ENCODE measurements around the gene CEP43.

Gene CEP43

GRCh38 chr6:167007985-167008384, 8.8 kb downstream of the CEP43 start:
- Histone ChIP-seq H3K36me3 (ENCODE audit: control insufficient read depth in 2 of 2, insufficient read depth in 2 of 2, low read length in 2 of 2) (peaks cover 17 to 30% of the 10 kb centered on the region in 2 donors), H3K9me3 (ENCODE audit: control insufficient read depth in 2 of 2, low read length in 2 of 2) (no peaks in the 10 kb centered on the region), H3K9ac (ENCODE audit: low read depth in 1 of 2, low read length in 2 of 2) (no peak overlapping the region), H3K27me3 (ENCODE audit: control insufficient read depth in 2 of 2, insufficient read depth in 2 of 2, low read length in 2 of 2) (no peaks in the 10 kb centered on the region), H3K4me1 (ENCODE audit: control insufficient read depth in 2 of 2, insufficient read depth in 2 of 2, low read length in 2 of 2) (peaks cover 3 to 4% of the 10 kb centered on the region in 2 donors), H3K27ac (ENCODE audit: low read depth in 2 of 2, low read length in 2 of 2) (no peak overlapping the region), H3K4me3 (ENCODE audit: low read length in 2 of 2) (no peak overlapping the region)

GRCh38 chr6:167013067-167013466, 13.9 kb downstream of the CEP43 start:
- peaks cover 17 to 28% of the 10 kb centered on the region in 2 donors for H3K36me3 ChIP-seq (ENCODE audit: control insufficient read depth in 2 of 2, insufficient read depth in 2 of 2, low read length in 2 of 2)
- H3K27me3 ChIP-seq (ENCODE audit: control insufficient read depth in 2 of 2, insufficient read depth in 2 of 2, low read length in 2 of 2): no peaks in the 10 kb centered on the region
- H3K4me3 ChIP-seq (ENCODE audit: low read length in 2 of 2): no peak overlapping the region
- H3K4me1 ChIP-seq (ENCODE audit: control insufficient read depth in 2 of 2, insufficient read depth in 2 of 2, low read length in 2 of 2): peaks cover 0 to under 1% of the 10 kb centered on the region in 2 donors
- H3K9ac ChIP-seq (ENCODE audit: low read depth in 1 of 2, low read length in 2 of 2): no peak overlapping the region
- no peaks in the 10 kb centered on the region for H3K9me3 ChIP-seq (ENCODE audit: control insufficient read depth in 2 of 2, low read length in 2 of 2)
- H3K27ac ChIP-seq (ENCODE audit: low read depth in 2 of 2, low read length in 2 of 2): no peak overlapping the region

- H3K4me1 ChIP-seq (ENCODE audit: control insufficient read depth in 2 of 2, insufficient read depth in 2 of 2, low read length in 2 of 2): no peaks in the 10 kb centered on the region
- peaks cover 20 to 35% of the 10 kb centered on the region in 2 donors for H3K36me3 ChIP-seq (ENCODE audit: control insufficient read depth in 2 of 2, insufficient read depth in 2 of 2, low read length in 2 of 2)
- no peak overlapping the region for H3K9ac ChIP-seq (ENCODE audit: low read depth in 1 of 2, low read length in 2 of 2)
- no peaks in the 10 kb centered on the region for H3K9me3 ChIP-seq (ENCODE audit: control insufficient read depth in 2 of 2, low read length in 2 of 2)
- H3K27me3 ChIP-seq (ENCODE audit: control insufficient read depth in 2 of 2, insufficient read depth in 2 of 2, low read length in 2 of 2): no peaks in the 10 kb centered on the region
- no peak overlapping the region for H3K27ac ChIP-seq (ENCODE audit: low read depth in 2 of 2, low read length in 2 of 2)
- H3K4me3 ChIP-seq (ENCODE audit: low read length in 2 of 2): no peak overlapping the region
These were observed 14.7 kb downstream of the CEP43 start for GRCh38 chr6:167013946-167014345.

GRCh38 chr6:167015302-167015701, 16.1 kb downstream of the CEP43 start:
- Histone ChIP-seq H3K4me3 (ENCODE audit: low read length in 2 of 2) (no peak overlapping the region), H3K4me1 (ENCODE audit: control insufficient read depth in 2 of 2, insufficient read depth in 2 of 2, low read length in 2 of 2) (no peaks in the 10 kb centered on the region), H3K27me3 (ENCODE audit: control insufficient read depth in 2 of 2, insufficient read depth in 2 of 2, low read length in 2 of 2) (no peaks in the 10 kb centered on the region), H3K9ac (ENCODE audit: low read depth in 1 of 2, low read length in 2 of 2) (no peak overlapping the region), H3K36me3 (ENCODE audit: control insufficient read depth in 2 of 2, insufficient read depth in 2 of 2, low read length in 2 of 2) (peaks cover 23 to 37% of the 10 kb centered on the region in 2 donors), H3K9me3 (ENCODE audit: control insufficient read depth in 2 of 2, low read length in 2 of 2) (no peaks in the 10 kb centered on the region), H3K27ac (ENCODE audit: low read depth in 2 of 2, low read length in 2 of 2) (no peak overlapping the region)

- no peak overlapping the region for H3K27ac ChIP-seq (ENCODE audit: low read depth in 2 of 2, low read length in 2 of 2)
- no peak overlapping the region for H3K4me3 ChIP-seq (ENCODE audit: low read length in 2 of 2)
- no peaks in the 10 kb centered on the region for H3K4me1 ChIP-seq (ENCODE audit: control insufficient read depth in 2 of 2, insufficient read depth in 2 of 2, low read length in 2 of 2)
- H3K36me3 ChIP-seq (ENCODE audit: control insufficient read depth in 2 of 2, insufficient read depth in 2 of 2, low read length in 2 of 2): peaks cover 18 to 41% of the 10 kb centered on the region in 2 donors
- H3K9me3 ChIP-seq (ENCODE audit: control insufficient read depth in 2 of 2, low read length in 2 of 2): no peaks in the 10 kb centered on the region
- H3K9ac ChIP-seq (ENCODE audit: low read depth in 1 of 2, low read length in 2 of 2): no peak overlapping the region
- H3K27me3 ChIP-seq (ENCODE audit: control insufficient read depth in 2 of 2, insufficient read depth in 2 of 2, low read length in 2 of 2): no peaks in the 10 kb centered on the region
These were observed 21.0 kb downstream of the CEP43 start for GRCh38 chr6:167020206-167020605.

GRCh38 chr6:167027308-167027707, 28.1 kb downstream of the CEP43 start:
- Histone ChIP-seq H3K27ac (ENCODE audit: low read depth in 2 of 2, low read length in 2 of 2) (no peak overlapping the region), H3K27me3 (ENCODE audit: control insufficient read depth in 2 of 2, insufficient read depth in 2 of 2, low read length in 2 of 2) (no peaks in the 10 kb centered on the region), H3K9me3 (ENCODE audit: control insufficient read depth in 2 of 2, low read length in 2 of 2) (no peaks in the 10 kb centered on the region), H3K36me3 (ENCODE audit: control insufficient read depth in 2 of 2, insufficient read depth in 2 of 2, low read length in 2 of 2) (peaks cover 35 to 59% of the 10 kb centered on the region in 2 donors), H3K9ac (ENCODE audit: low read depth in 1 of 2, low read length in 2 of 2) (no peak overlapping the region), H3K4me3 (ENCODE audit: low read length in 2 of 2) (no peak overlapping the region), H3K4me1 (ENCODE audit: control insufficient read depth in 2 of 2, insufficient read depth in 2 of 2, low read length in 2 of 2) (no peaks in the 10 kb centered on the region)

GRCh38 chr6:167027772-167028171, 28.6 kb downstream of the CEP43 start:
- H3K9me3 ChIP-seq (ENCODE audit: control insufficient read depth in 2 of 2, low read length in 2 of 2): no peaks in the 10 kb centered on the region
- H3K27ac ChIP-seq (ENCODE audit: low read depth in 2 of 2, low read length in 2 of 2): no peak overlapping the region
- H3K9ac ChIP-seq (ENCODE audit: low read depth in 1 of 2, low read length in 2 of 2): no peak overlapping the region
- peaks cover 35 to 58% of the 10 kb centered on the region in 2 donors for H3K36me3 ChIP-seq (ENCODE audit: control insufficient read depth in 2 of 2, insufficient read depth in 2 of 2, low read length in 2 of 2)
- H3K4me1 ChIP-seq (ENCODE audit: control insufficient read depth in 2 of 2, insufficient read depth in 2 of 2, low read length in 2 of 2): no peaks in the 10 kb centered on the region
- no peaks in the 10 kb centered on the region for H3K27me3 ChIP-seq (ENCODE audit: control insufficient read depth in 2 of 2, insufficient read depth in 2 of 2, low read length in 2 of 2)
- no peak overlapping the region for H3K4me3 ChIP-seq (ENCODE audit: low read length in 2 of 2)

- H3K4me1 ChIP-seq (ENCODE audit: control insufficient read depth in 2 of 2, insufficient read depth in 2 of 2, low read length in 2 of 2): no peaks in the 10 kb centered on the region
- H3K9ac ChIP-seq (ENCODE audit: low read depth in 1 of 2, low read length in 2 of 2): no peak overlapping the region
- H3K9me3 ChIP-seq (ENCODE audit: control insufficient read depth in 2 of 2, low read length in 2 of 2): no peaks in the 10 kb centered on the region
- H3K4me3 ChIP-seq (ENCODE audit: low read length in 2 of 2): no peak overlapping the region
- H3K36me3 ChIP-seq (ENCODE audit: control insufficient read depth in 2 of 2, insufficient read depth in 2 of 2, low read length in 2 of 2): peaks cover 36 to 53% of the 10 kb centered on the region in 2 donors
- no peak overlapping the region for H3K27ac ChIP-seq (ENCODE audit: low read depth in 2 of 2, low read length in 2 of 2)
- no peaks in the 10 kb centered on the region for H3K27me3 ChIP-seq (ENCODE audit: control insufficient read depth in 2 of 2, insufficient read depth in 2 of 2, low read length in 2 of 2)
These were observed 31.2 kb downstream of the CEP43 start for GRCh38 chr6:167030222-167031072.

- Histone ChIP-seq H3K9me3 (ENCODE audit: control insufficient read depth in 2 of 2, low read length in 2 of 2) (no peaks in the 10 kb centered on the region), H3K36me3 (ENCODE audit: control insufficient read depth in 2 of 2, insufficient read depth in 2 of 2, low read length in 2 of 2) (peaks cover 31 to 51% of the 10 kb centered on the region in 2 donors), H3K9ac (ENCODE audit: low read depth in 1 of 2, low read length in 2 of 2) (no peak overlapping the region), H3K27me3 (ENCODE audit: control insufficient read depth in 2 of 2, insufficient read depth in 2 of 2, low read length in 2 of 2) (no peaks in the 10 kb centered on the region), H3K27ac (ENCODE audit: low read depth in 2 of 2, low read length in 2 of 2) (no peak overlapping the region), H3K4me1 (ENCODE audit: control insufficient read depth in 2 of 2, insufficient read depth in 2 of 2, low read length in 2 of 2) (no peaks in the 10 kb centered on the region), H3K4me3 (ENCODE audit: low read length in 2 of 2) (no peak overlapping the region)
These were observed 32.0 kb downstream of the CEP43 start for GRCh38 chr6:167031082-167031709.

GRCh38 chr6:167034056-167034455, 34.9 kb downstream of the CEP43 start:
- no peak overlapping the region for H3K9ac ChIP-seq (ENCODE audit: low read depth in 1 of 2, low read length in 2 of 2)
- H3K9me3 ChIP-seq (ENCODE audit: control insufficient read depth in 2 of 2, low read length in 2 of 2): no peaks in the 10 kb centered on the region
- H3K36me3 ChIP-seq (ENCODE audit: control insufficient read depth in 2 of 2, insufficient read depth in 2 of 2, low read length in 2 of 2): peaks cover 22 to 33% of the 10 kb centered on the region in 2 donors
- H3K27me3 ChIP-seq (ENCODE audit: control insufficient read depth in 2 of 2, insufficient read depth in 2 of 2, low read length in 2 of 2): no peaks in the 10 kb centered on the region
- no peaks in the 10 kb centered on the region for H3K4me1 ChIP-seq (ENCODE audit: control insufficient read depth in 2 of 2, insufficient read depth in 2 of 2, low read length in 2 of 2)
- H3K4me3 ChIP-seq (ENCODE audit: low read length in 2 of 2): no peak overlapping the region
- no peak overlapping the region for H3K27ac ChIP-seq (ENCODE audit: low read depth in 2 of 2, low read length in 2 of 2)

Data from mucosa of rectum (tissue), 2 donors.